22Rv1 (cell line): Measurements from ENCODE around the gene RABL2B.
"Not testable (repeated sequence)": the region's sequence is repeated elsewhere in the genome, so short reads cannot be mapped to it uniquely, and the experiment has no call there.

Experiments
- CTCF ChIP-seq: fragments of 450-650 bp; IDR thresholded peaks from 2 replicates; pipeline ENCODE4 v1.5.1; 2017; ENCODE audit warnings: mild to moderate bottlenecking
- ZFX ChIP-seq: fragments of 450-650 bp; IDR thresholded peaks from 2 replicates; pipeline ENCODE4 v1.6.1; 2017; ENCODE audit warnings: antibody characterized with exemption, borderline replicate concordance

GRCh38 chr22:50749302-50750074 lies 33.9 kb downstream of the RABL2B start:
- TF ChIP-seq CTCF, ZFX: not testable (repeated sequence)
